ENCODE data around the gene EVA1A. TPM values are rescaled to one million over a fixed set of nuclear protein-coding genes. Genes with fewer than 3 reads are reported as not detected.

Gene EVA1A
- polyA plus RNA-seq, 2 of the 4 experiments (the other 2 are of a cell fraction), result 2.5 to 19.0 TPM

- ATAC-seq (no peak), DNase-seq (ENCODE audit: low read depth in 1 of 2, low spot score in 1 of 2) (no peak), FAIRE-seq (no peak)
- peak overlapping the region in 1 of 2 experiments; percentile 26; a peak in 3 of 6 replicates for H3K27ac ChIP-seq
- POLR2A ChIA-PET, result no interaction called here
- TF ChIP-seq ESRRA (IDR thresholded peaks at IDR 0.05; ENCODE audit: borderline replicate concordance, low read length), result no peak
- TF ChIP-seq RNF2 (IDR thresholded peaks at IDR 0.05; ENCODE audit: borderline replicate concordance, low read depth), result no peak
- no peak for TF ChIP-seq RCOR1 (IDR thresholded peaks at IDR 0.05; ENCODE audit: low read depth, low read length)
- H3K4me2 ChIP-seq, result no peak overlapping the region
- CTCF ChIA-PET, result interaction anchor here (3.0 kb wide), 1 partner anchor 83 kb away, joined by 9 read pairs; no protein-coding TSS in a partner anchor
- H3K9me3 ChIP-seq, result no peaks in the 10 kb centered on the region
- H3K4me3 ChIP-seq, result no peak overlapping the region
- peaks cover 65% of the 10 kb centered on the region for H3K4me1 ChIP-seq
These were observed 33.9 kb downstream of the EVA1A start for GRCh38 chr2:75526842-75527241.

GRCh38 chr2:75525434-75526310, 35.1 kb downstream of the EVA1A start:
- FAIRE-seq, result no peak
- ATAC-seq, result no peak

GRCh38 chr2:75524276-75524911, 36.3 kb downstream of the EVA1A start:
- H3K4me1 ChIP-seq, result peaks cover 65% of the 10 kb centered on the region
- FAIRE-seq (no peak), DNase-seq (ENCODE audit: low read depth in 1 of 2, low spot score in 1 of 2) (no peak), ATAC-seq (peak in 1 of 2 experiments; percentile 16; a peak in 3 of 6 replicates)
- ChIA-PET CTCF (interaction anchor here (1.3 to 2.3 kb wide), 3 partner anchors 59 to 85 kb away, joined by 3 to 12 read pairs (median 5); no protein-coding TSS in a partner anchor), POLR2A (interaction anchor here (0.8 to 1.0 kb wide), 2 partner anchors 12 to 186 kb away, joined by 3 to 5 read pairs; no protein-coding TSS in a partner anchor)
- no peaks in the 10 kb centered on the region for H3K9me3 ChIP-seq
- peak overlapping the region; percentile 53 for H3K4me2 ChIP-seq
- TF ChIP-seq MAFK (IDR thresholded peaks at IDR 0.05; ENCODE audit: partially characterized antibody), result peak; percentile 58
- TF ChIP-seq E2F6 (IDR thresholded peaks at IDR 0.05; ENCODE audit: borderline replicate concordance, low read depth), result no peak
- H3K27ac ChIP-seq, result peak overlapping the region; percentile 37 to 75; a peak in 5 of 6 replicates
- 48% methylated on average over 2 of the region's 2 CpGs for WGBS (ENCODE audit: missing lambda C conversion rate)
- H3K4me3 ChIP-seq, result no peak overlapping the region

More at GRCh38 chr2:75525434-75526310, 35.1 kb downstream of the EVA1A start:
- peaks cover 65% of the 10 kb centered on the region for H3K4me1 ChIP-seq
- WGBS (ENCODE audit: missing lambda C conversion rate), result 26% methylated on average over 5 of the region's 5 CpGs
- CTCF ChIA-PET, result interaction anchor here (1.3 to 3.0 kb wide), 2 partner anchors 84 kb away, joined by 3 to 9 read pairs; no protein-coding TSS in a partner anchor
- H3K27ac ChIP-seq, result peak overlapping the region in 1 of 2 experiments; percentile 24; a peak in 3 of 6 replicates
- H3K4me2 ChIP-seq, result peak overlapping the region; percentile 34
- DNase-seq (ENCODE audit: low read depth in 1 of 2, low spot score in 1 of 2), result no peak
- no peak overlapping the region for H3K4me3 ChIP-seq
- TF ChIP-seq SMC3 (IDR thresholded peaks at IDR 0.05), result no peak
- no peaks in the 10 kb centered on the region for H3K9me3 ChIP-seq
- POLR2A ChIA-PET, result no interaction called here

GRCh38 chr2:75523313-75524275, 37.1 kb downstream of the EVA1A start:
- Histone ChIP-seq H3K4me3 (no peak overlapping the region), H3K27ac (peak overlapping the region; percentile 37 to 76; a peak in 5 of 6 replicates), H3K4me1 (peaks cover 58% of the 10 kb centered on the region), H3K9me3 (no peaks in the 10 kb centered on the region), H3K4me2 (peak overlapping the region; percentile 53)
- peak; percentile 54 to 66 for DNase-seq (ENCODE audit: low read depth in 1 of 2, low spot score in 1 of 2)
- ChIA-PET POLR2A (interaction anchor here (0.8 to 1.0 kb wide), 2 partner anchors 13 to 187 kb away, joined by 3 to 5 read pairs; no protein-coding TSS in a partner anchor), CTCF (interaction anchor here (0.6 to 2.3 kb wide), 4 partner anchors 20 to 89 kb away, joined by 3 to 12 read pairs (median 4); no protein-coding TSS in a partner anchor)
- FAIRE-seq, result no peak
- ATAC-seq, result peak; percentile 84 to 87
- whole genome bisulfite sequencing (ENCODE audit: missing lambda C conversion rate), result 9% methylated on average over 6 of the region's 6 CpGs
- TF ChIP-seq REST (IDR thresholded peaks at IDR 0.05) (no peak), SMC3 (IDR thresholded peaks at IDR 0.05) (0 out of 3 replicates have a peak, but pooled peaks have one; percentile 4), CTCF (IDR thresholded peaks at IDR 0.05) (no peak), HDAC2 (IDR thresholded peaks at IDR 0.05) (no peak), CBX8 (IDR thresholded peaks at IDR 0.05) (no peak), ZFP36 (IDR thresholded peaks at IDR 0.05; ENCODE audit: borderline replicate concordance, partially characterized antibody) (no peak), BCL3 (IDR thresholded peaks at IDR 0.05) (peak; percentile 63; the same call in 1 of the 3 replicates), CBX2 (IDR thresholded peaks at IDR 0.05; ENCODE audit: borderline replicate concordance, low read depth) (no peak), RNF2 (IDR thresholded peaks at IDR 0.05; ENCODE audit: borderline replicate concordance, low read depth) (no peak), HEYL (CRISPR knock-in tag; IDR thresholded peaks at IDR 0.05) (no peak), RARB (CRISPR knock-in tag; IDR thresholded peaks at IDR 0.05) (no peak)
